Glutamatergic neuron (in vitro differentiated cells): ENCODE data around the gene SYTL4. TPM values are rescaled to one million over a fixed set of nuclear protein-coding genes. Genes with fewer than 3 reads are reported as not detected.
A peak's percentile ranks its signal among the peaks of the same experiment; 100 is the strongest.

Experiments used
- DNase-seq: peaks from one replicate; pipeline ENCODE4 v3.0.0; 2022
- H3K27ac Mint-ChIP-seq: one replicate; pipeline ENCODE4 v1.8.0; 2020; ENCODE audit warnings: mild to moderate bottlenecking, mixed read lengths, inconsistent platforms; ENCODE audit not compliant: unreplicated experiment
- H3K27me3 Mint-ChIP-seq: one replicate; pipeline ENCODE4 v1.8.0; 2020; ENCODE audit warnings: mild to moderate bottlenecking, moderate library complexity, mixed read lengths, inconsistent platforms; ENCODE audit not compliant: unreplicated experiment
- H3K36me3 Mint-ChIP-seq: one replicate; pipeline ENCODE4 v1.8.0; 2020; ENCODE audit warnings: mild to moderate bottlenecking, mixed read lengths, inconsistent platforms; ENCODE audit not compliant: unreplicated experiment
- H3K4me1 Mint-ChIP-seq: one replicate; pipeline ENCODE4 v1.8.0; 2020; ENCODE audit warnings: mild to moderate bottlenecking, low read depth, mixed read lengths, inconsistent platforms; ENCODE audit not compliant: unreplicated experiment
- H3K4me3 Mint-ChIP-seq: one replicate; pipeline ENCODE4 v1.8.0; 2020; ENCODE audit warnings: mild to moderate bottlenecking, mixed read lengths, inconsistent platforms; ENCODE audit not compliant: unreplicated experiment
- H3K9me3 Mint-ChIP-seq: one replicate; pipeline ENCODE4 v1.8.0; 2020; ENCODE audit warnings: mild to moderate bottlenecking, moderate library complexity, mixed read lengths, inconsistent platforms; ENCODE audit not compliant: unreplicated experiment
- CTCF ChIP-seq: fragments of 200-600 bp; sonication (generic); IDR thresholded peaks from one replicate; pipeline ENCODE4 v1.5.0; 2021; ENCODE audit not compliant: partially characterized antibody, unreplicated experiment
- total RNA-seq: library from RNA; stranded (reverse); fragmentation: NEBNext Ultra II Directional; extraction: Animal tissue kit (Norgen Biotek cat#: 25700); gene quantifications from one replicate; pipeline ENCODE4 v1.2.1, GENCODE V29; 2021; ENCODE audit not compliant: unreplicated experiment

Gene SYTL4
- total RNA-seq, 1 donor from 2014 or later = 0.25 TPM

- Mint-ChIP-seq H3K27ac (peak within 1 kb of the TSS; percentile 97), H3K36me3 (no peaks in the 10 kb centered on the region), H3K27me3 (no peaks in the 10 kb centered on the region), H3K4me3 (peak within 1 kb of the TSS; percentile 95), H3K4me1 (peaks cover 6% of the 10 kb centered on the region), H3K9me3 (no peaks in the 10 kb centered on the region)
- DNase-seq = peak; percentile 85
- TF ChIP-seq CTCF = peak; percentile 69
These were observed 95.5 kb downstream of the SYTL4 start, which contains the start of gene TSPAN6 for GRCh38 chrX:100636321-100636991. TSPAN6 (minus strand) TSS chrX:100636806; CDS start chrX:100636694, 112 bp downstream.

GRCh38 chrX:100635989-100636320, 96.0 kb downstream of the SYTL4 start:
- peaks cover 6% of the 10 kb centered on the region for H3K4me1 Mint-ChIP-seq
- no peaks in the 10 kb centered on the region for H3K27me3 Mint-ChIP-seq
- H3K36me3 Mint-ChIP-seq = no peaks in the 10 kb centered on the region
- peak overlapping the region; percentile 97 for H3K27ac Mint-ChIP-seq
- no peak for TF ChIP-seq CTCF
- peak overlapping the region; percentile 95 for H3K4me3 Mint-ChIP-seq
- no peaks in the 10 kb centered on the region for H3K9me3 Mint-ChIP-seq
- no peak for DNase-seq

- no peaks in the 10 kb centered on the region for H3K27me3 Mint-ChIP-seq
These were observed 96.9 kb downstream of the SYTL4 start for GRCh38 chrX:100635040-100635439.

GRCh38 chrX:100625985-100626491, 105.9 kb downstream of the SYTL4 start:
- H3K4me3 Mint-ChIP-seq = no peak overlapping the region
- H3K36me3 Mint-ChIP-seq = no peaks in the 10 kb centered on the region
- DNase-seq = no peak
- no peak overlapping the region for H3K27ac Mint-ChIP-seq
- H3K9me3 Mint-ChIP-seq = no peaks in the 10 kb centered on the region
- no peaks in the 10 kb centered on the region for H3K27me3 Mint-ChIP-seq
- no peak for TF ChIP-seq CTCF
- peaks cover 5% of the 10 kb centered on the region for H3K4me1 Mint-ChIP-seq

More at GRCh38 chrX:100635040-100635439, 96.9 kb downstream of the SYTL4 start:
- H3K27ac Mint-ChIP-seq = peak overlapping the region; percentile 38
- peak overlapping the region; percentile 95 for H3K4me3 Mint-ChIP-seq
- TF ChIP-seq CTCF = no peak
- DNase-seq = no peak
- H3K9me3 Mint-ChIP-seq = no peaks in the 10 kb centered on the region
- H3K4me1 Mint-ChIP-seq = peaks cover 6% of the 10 kb centered on the region
- no peaks in the 10 kb centered on the region for H3K36me3 Mint-ChIP-seq

Other genes with a start within 250 kb of the SYTL4 start
- not detected for gene TNMD, start 147.2 kb downstream of the SYTL4 start, total RNA-seq
- gene TSPAN6, start 95.3 kb downstream of the SYTL4 start, total RNA-seq = 25.7 TPM
- not detected for gene SRPX2, start 87.9 kb downstream of the SYTL4 start, total RNA-seq
- 17.2 TPM for gene CSTF2, start 88.3 kb upstream of the SYTL4 start, total RNA-seq
- not detected for gene NOX1, start 142.2 kb upstream of the SYTL4 start, total RNA-seq
- not detected for gene XKRX, start 196.8 kb upstream of the SYTL4 start, total RNA-seq
- not detected for gene ARL13A, start 237.6 kb upstream of the SYTL4 start, total RNA-seq